UCSD-AML1 (cell line): Measurements from ENCODE around the gene COL5A2.
A peak's percentile ranks its signal among the peaks of the same experiment; 100 is the strongest.

ENCODE experiments used
- DNase-seq: peaks from one replicate; lab custom pipeline; 2025; ENCODE audit not compliant: unreplicated experiment; lab: John Stamatoyannopoulos, UW

The COL5A2 gene

DNA sequence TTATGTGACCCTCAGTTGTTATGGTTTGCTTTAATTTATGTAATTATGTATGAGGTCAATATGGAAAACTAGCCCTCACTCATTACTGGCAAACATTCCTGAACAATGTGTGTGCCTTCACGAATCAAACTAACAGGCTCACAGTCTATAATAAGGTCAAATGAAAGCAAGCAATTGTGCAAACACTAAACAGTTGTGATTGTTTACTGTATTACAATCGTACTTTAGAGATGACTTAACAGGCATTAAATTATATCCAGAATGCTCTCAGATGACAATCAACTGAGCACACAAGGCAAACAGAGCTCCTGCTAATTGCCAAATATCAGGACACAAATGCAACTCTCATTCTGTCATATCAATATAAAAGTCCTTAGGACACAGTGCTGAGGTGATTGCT is 29.5 kb downstream of the COL5A2 start:
- DNase-seq = no peak

DNA sequence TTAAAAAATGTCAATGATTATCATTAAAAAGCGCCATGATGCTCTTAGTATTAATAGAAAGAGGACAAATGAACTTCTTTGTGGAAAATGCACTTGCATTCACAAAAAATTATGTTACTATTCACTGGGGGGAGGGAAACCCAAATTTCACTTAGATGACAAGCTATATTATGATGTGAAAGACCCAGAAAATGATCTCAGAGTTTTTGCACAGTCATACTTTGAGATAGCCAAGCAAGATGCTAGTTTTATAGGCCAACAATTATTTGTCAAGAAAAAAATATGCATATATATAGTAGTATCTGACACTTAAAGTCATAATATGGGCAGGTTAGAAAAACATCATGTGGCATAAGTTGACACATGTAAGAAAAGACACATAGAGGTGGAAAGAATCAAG is 31.6 kb downstream of the COL5A2 start:
- no peak for DNase-seq

DNA sequence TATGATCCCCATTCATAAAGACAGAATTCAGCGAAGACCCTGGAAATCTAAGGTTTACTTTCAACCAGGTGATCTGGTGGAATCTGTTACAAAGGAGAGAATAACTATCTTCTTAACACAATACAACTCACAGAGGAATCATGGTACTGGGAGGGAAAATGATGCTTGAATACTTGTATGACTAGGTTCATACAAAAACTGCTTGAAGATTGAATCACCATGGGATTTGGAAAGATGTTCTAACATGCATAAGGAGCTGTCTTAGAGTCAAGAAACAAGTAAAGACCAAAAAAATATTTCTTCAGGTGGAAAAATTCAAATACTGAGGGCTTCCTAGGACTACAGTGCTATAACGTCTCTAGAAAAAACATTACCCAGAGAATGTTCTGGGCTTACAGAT is 32.2 kb downstream of the COL5A2 start:
- no peak for DNase-seq

DNA sequence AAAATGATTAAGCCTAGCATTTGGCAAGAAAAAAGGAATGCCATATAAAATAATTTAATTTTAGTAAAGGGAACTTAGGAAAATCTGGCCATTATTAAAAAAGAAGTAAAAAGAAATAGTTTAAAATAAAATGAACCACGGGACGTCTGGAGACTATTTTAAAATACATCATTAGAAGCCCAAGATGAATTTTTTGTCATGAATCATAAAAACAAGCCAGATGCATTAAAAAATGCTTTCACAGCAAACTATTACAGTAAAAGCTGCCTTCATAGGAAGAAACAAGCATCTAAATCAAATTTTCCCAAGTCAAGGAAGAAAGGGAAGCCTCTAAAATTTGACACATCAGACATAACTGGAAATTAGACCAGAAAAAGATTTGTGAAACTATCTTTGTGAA is 33.0 kb downstream of the COL5A2 start:
- DNase-seq = no peak

GRCh38 chr2:189144700-189145211 is 34.8 kb downstream of the COL5A2 start:
- no peak for DNase-seq

DNA sequence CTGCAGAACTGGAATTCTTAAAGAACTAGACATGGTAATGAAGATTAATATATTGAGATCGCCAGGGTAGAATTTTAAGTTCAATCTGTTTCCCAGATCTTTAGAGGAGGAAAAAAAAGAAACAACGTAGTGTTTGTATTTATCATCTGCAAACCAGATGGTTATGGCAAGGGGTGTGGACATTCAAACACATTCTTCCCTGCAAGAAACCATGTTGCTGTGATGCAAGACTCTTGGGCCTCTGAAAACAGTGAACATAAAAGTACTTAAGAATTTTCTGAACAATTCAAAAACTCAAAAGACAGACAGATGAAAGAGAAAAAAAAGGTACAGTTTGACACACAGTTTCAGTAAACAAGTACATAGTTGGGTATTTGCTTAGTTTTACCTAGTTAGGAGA is 35.6 kb downstream of the COL5A2 start:
- DNase-seq = no peak

GRCh38 chr2:189142893-189143759 is 36.4 kb downstream of the COL5A2 start:
- DNase-seq = peak; percentile 7

- no peak for DNase-seq
These were observed 40.8 kb downstream of the COL5A2 start for GRCh38 chr2:189138800-189139199.

- no peak for DNase-seq
These were observed 42.0 kb downstream of the COL5A2 start for GRCh38 chr2:189137519-189137918.

- no peak for DNase-seq
These were observed 45.1 kb downstream of the COL5A2 start for GRCh38 chr2:189134485-189134884.

DNA sequence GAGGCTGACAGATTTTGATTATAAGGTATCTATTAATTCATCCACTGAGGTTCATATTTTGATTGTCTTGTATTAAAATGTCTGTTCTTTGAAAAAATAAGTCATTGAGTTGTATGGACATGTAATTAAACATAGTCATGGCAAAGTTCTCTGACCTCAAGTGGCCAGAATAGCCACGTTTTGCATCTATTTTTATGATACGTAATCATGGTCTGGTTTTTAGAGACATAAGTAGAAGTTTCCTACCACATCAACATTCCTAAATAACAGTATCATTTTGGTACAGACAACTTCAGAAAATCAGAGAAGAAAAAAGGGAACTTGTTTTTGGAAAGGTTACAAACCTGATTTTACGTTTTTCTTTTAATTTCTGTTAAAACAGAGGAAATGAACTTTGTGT is 47.6 kb downstream of the COL5A2 start:
- no peak for DNase-seq

DNA sequence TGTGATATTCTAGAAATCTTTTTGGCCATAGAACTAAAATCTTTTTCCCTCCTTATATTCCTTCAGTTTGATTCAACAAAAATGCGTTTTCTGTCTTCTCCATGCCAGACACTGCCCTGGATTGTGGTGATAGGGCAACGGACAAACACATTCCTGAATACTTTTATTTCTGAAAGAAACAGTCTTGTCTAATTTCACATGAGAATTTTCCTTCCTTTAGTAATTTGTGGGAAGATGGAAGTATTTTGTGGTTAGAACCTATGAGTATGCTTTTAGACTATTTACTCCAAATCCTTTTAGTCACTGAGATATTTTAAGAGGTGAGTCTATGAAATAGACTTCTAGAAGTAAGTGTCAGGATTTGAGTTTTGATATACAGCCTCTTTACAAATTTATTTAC is 49.6 kb downstream of the COL5A2 start:
- DNase-seq = no peak

GRCh38 chr2:189128970-189129369 is 50.6 kb downstream of the COL5A2 start:
- no peak for DNase-seq

GRCh38 chr2:189127756-189128155 is 51.8 kb downstream of the COL5A2 start:
- no peak for DNase-seq

- no peak for DNase-seq
These were observed 54.4 kb downstream of the COL5A2 start for GRCh38 chr2:189125195-189125594.

GRCh38 chr2:189124175-189124574 is 55.4 kb downstream of the COL5A2 start:
- no peak for DNase-seq

- no peak for DNase-seq
These were observed 61.2 kb downstream of the COL5A2 start for GRCh38 chr2:189118386-189118785.

- no peak for DNase-seq
These were observed 62.6 kb downstream of the COL5A2 start for GRCh38 chr2:189116979-189117378.

DNA sequence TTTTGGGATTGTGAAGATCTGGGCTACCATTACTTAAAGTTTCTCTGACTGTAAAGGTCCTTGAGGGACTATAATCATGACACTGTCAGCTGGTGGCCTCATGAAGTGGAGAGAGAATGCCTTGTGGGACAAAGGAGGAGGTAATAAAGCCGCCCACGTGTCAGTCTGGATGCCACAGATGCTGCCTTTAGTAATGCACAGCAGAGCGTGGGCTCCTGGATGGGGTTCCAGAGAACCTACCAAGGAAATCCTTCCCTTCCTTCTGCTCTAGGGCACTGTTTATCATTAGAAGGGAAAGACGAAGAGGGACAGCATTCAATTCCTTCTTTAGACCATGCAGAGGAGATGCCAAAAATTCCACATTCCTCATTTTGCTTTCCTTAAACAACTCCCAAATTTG is 63.5 kb downstream of the COL5A2 start:
- no peak for DNase-seq

- DNase-seq = no peak
These were observed 64.4 kb downstream of the COL5A2 start for GRCh38 chr2:189115126-189115525.

DNA sequence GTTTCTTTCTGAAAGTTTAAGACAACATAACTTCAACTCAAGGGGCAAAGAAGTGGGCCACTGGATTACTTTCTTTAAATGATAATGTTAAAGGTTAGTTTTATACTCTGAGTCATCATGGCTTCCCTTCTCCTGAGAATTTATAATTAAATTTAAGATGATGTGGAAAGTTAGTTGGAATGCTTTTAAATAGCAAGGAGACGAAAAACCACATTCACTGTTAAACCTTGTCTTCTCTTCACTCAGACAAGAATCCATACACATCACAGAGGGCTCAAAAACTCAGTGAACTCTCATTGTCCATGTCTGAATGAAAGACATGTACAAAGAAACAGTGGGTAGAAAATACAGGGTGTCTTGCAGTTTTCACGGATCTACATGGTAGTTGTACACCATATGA is 65.6 kb downstream of the COL5A2 start:
- DNase-seq = no peak

DNA sequence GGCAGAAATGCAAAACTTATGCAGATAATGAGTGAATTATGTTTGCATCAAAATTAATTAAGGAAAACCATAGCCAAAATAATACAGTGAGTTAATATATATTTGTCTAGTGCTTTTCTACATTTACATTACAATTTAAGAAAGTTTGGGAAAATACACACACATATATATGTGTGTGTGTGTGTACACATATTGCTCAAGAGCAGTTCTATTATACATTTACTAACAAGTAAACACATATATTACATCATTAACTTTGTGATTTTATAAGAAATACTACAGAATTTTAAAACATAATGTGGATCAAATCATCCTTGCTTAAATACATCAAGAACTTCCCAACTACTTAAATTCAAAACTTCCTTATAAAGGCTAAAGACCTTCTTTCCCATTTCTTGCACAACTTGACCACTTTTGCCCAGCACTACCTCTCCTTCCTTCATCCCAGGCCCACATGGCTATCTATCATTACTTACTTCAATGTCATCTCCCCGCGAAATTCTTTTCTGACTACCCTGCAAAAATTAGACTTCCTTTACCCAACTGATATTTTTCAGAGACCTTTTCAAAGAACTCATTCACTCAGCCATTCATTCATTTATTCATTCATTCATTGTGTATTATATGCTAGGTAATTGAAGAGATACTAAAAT is 68.4 kb downstream of the COL5A2 start:
- DNase-seq = no peak
